Tibial nerve (tissue), 4 donors: ENCODE results near the gene SEC16A. TPM values are rescaled to one million over a fixed set of nuclear protein-coding genes. Genes with fewer than 3 reads are reported as not detected.

Experiments used
- DNase-seq, 2 donors: peaks; one replicate each; pipeline ENCODE4 v3.0.0-alpha.2; 2019; ENCODE audit warnings: low spot score in 2 of 2
- H3K27ac ChIP-seq, 4 donors: fragments of 200-600 bp; sonication (generic) in 3 of 4; one replicate each; pipeline ENCODE4 v1.5.1; 2017 to 2019; ENCODE audit warnings: mild to moderate bottlenecking in 1 of 4
- H3K27me3 ChIP-seq, 2 donors: fragments of 200-600 bp; sonication (generic) in 1 of 2; one replicate each; pipeline versions ENCODE4 v1.5.1 to v1.6.0; 2017 to 2019
- H3K36me3 ChIP-seq, 3 donors: fragments of 200-600 bp; sonication (generic); one replicate each; pipeline ENCODE4 v1.5.1; 2018 to 2019
- H3K4me1 ChIP-seq, 4 donors: fragments of 200-600 bp; sonication (generic) in 3 of 4; one replicate each; pipeline ENCODE4 v1.5.1; 2017 to 2019
- H3K4me3 ChIP-seq, 4 donors: fragments of 200-600 bp; sonication (generic) in 3 of 4; one replicate each; pipeline ENCODE4 v1.5.1; 2017 to 2019; ENCODE audit warnings: mild to moderate bottlenecking in 1 of 4, moderate library complexity in 1 of 4
- H3K9me3 ChIP-seq, 4 donors: fragments of 200-600 bp; sonication (generic) in 3 of 4; one replicate each; pipeline ENCODE4 v1.5.1; 2017 to 2019
- CTCF ChIP-seq, 5 experiments: fragments of 200-600 bp in 3 of 5; fragments of 450-650 bp in 2 of 5; sonication (generic) in 3 of 5; IDR thresholded peaks; one replicate each; pipeline ENCODE4 v1.5.1; 2016 to 2019; ENCODE audit warnings: antibody characterized with exemption in 5 of 5, mild to moderate bottlenecking in 3 of 5, moderate library complexity in 2 of 5
- EP300 ChIP-seq, 2 donors: sonication (generic); formaldehyde crosslinking; IDR thresholded peaks; one replicate each; pipeline ENCODE4 v1.6.1; 2017; ENCODE audit warnings: antibody characterized with exemption in 2 of 2, mild to moderate bottlenecking in 1 of 2
- POLR2A ChIP-seq, 2 donors: fragments of 450-650 bp; IDR thresholded peaks; one replicate each; pipeline ENCODE4 v1.6.1; 2017; ENCODE audit warnings: antibody characterized with exemption in 2 of 2, mild to moderate bottlenecking in 2 of 2, moderate library complexity in 2 of 2
- WGBS, 2 donors: methylation state at CpG; one replicate each; pipeline ENCODE4 v1.1.5; 2018; 5-methylcytosine and 5-hydroxymethylcytosine counted together
- total RNA-seq, 4 donors: library from RNA; depleted of rRNA; stranded (reverse); fragments of >200 nt; gene quantifications; one replicate each; pipeline ENCODE4 v1.1.0, GENCODE V29; 2016

The SEC16A gene
- total RNA-seq, 4 donors from 2014 or later = 45.8 to 67.5 (median 47.9) TPM

GRCh38 chr9:136464241-136464640 lies 18.6 kb downstream of the SEC16A start:
- Histone ChIP-seq H3K36me3 (peaks cover 13 to 100% (median 56%) of the 10 kb centered on the region in 3 donors), H3K4me1 (no peaks in the 10 kb centered on the region), H3K27ac (no peak overlapping the region), H3K27me3 (no peaks in the 10 kb centered on the region), H3K9me3 (no peaks in the 10 kb centered on the region), H3K4me3 (no peak overlapping the region)
- DNase-seq = no peak
- WGBS, 2 donors = 90 to 92% methylated on average over 6 of the region's 6 CpGs
- TF ChIP-seq EP300 (IDR thresholded peaks at IDR 0.05) (no peak), POLR2A (IDR thresholded peaks at IDR 0.05) (no peak), CTCF (IDR thresholded peaks at IDR 0.05) (no peak)

- H3K27ac ChIP-seq = no peak overlapping the region
- peaks cover 13 to 100% (median 56%) of the 10 kb centered on the region in 3 donors for H3K36me3 ChIP-seq
- TF ChIP-seq EP300 (IDR thresholded peaks at IDR 0.05) (no peak), CTCF (IDR thresholded peaks at IDR 0.05) (no peak)
- H3K4me3 ChIP-seq = no peak overlapping the region
- H3K27me3 ChIP-seq = no peaks in the 10 kb centered on the region
- H3K4me1 ChIP-seq = no peaks in the 10 kb centered on the region
- no peak for DNase-seq
- WGBS, 2 donors = 91 to 94% methylated on average over 14 of the region's 14 CpGs
- H3K9me3 ChIP-seq = no peaks in the 10 kb centered on the region
Observed at GRCh38 chr9:136463578-136463977, 19.3 kb downstream of the SEC16A start.

GRCh38 chr9:136462664-136463063 lies 20.2 kb downstream of the SEC16A start:
- H3K4me3 ChIP-seq = no peak overlapping the region
- 88 to 96% methylated on average over 17 of the region's 17 CpGs for WGBS, 2 donors
- H3K36me3 ChIP-seq = peaks cover 13 to 100% (median 57%) of the 10 kb centered on the region in 3 donors
- H3K9me3 ChIP-seq = no peaks in the 10 kb centered on the region
- H3K27me3 ChIP-seq = no peaks in the 10 kb centered on the region
- no peaks in the 10 kb centered on the region for H3K4me1 ChIP-seq
- TF ChIP-seq CTCF (IDR thresholded peaks at IDR 0.05) (no peak), POLR2A (IDR thresholded peaks at IDR 0.05) (no peak), EP300 (IDR thresholded peaks at IDR 0.05) (no peak)
- no peak overlapping the region for H3K27ac ChIP-seq
- DNase-seq = no peak

GRCh38 chr9:136460772-136461325 lies 22.0 kb downstream of the SEC16A start:
- H3K27ac ChIP-seq = no peak overlapping the region
- no peak for DNase-seq
- H3K27me3 ChIP-seq = no peaks in the 10 kb centered on the region
- 88 to 95% methylated on average over 10 to 23 of the region's 23 CpGs for WGBS, 2 donors
- H3K36me3 ChIP-seq = peaks cover 16 to 100% (median 62%) of the 10 kb centered on the region in 3 donors
- TF ChIP-seq POLR2A (IDR thresholded peaks at IDR 0.05) = no peak
- no peak for TF ChIP-seq EP300 (IDR thresholded peaks at IDR 0.05)
- no peak for TF ChIP-seq CTCF (IDR thresholded peaks at IDR 0.05)
- no peaks in the 10 kb centered on the region for H3K9me3 ChIP-seq
- H3K4me1 ChIP-seq = no peaks in the 10 kb centered on the region
- no peak overlapping the region for H3K4me3 ChIP-seq

- H3K36me3 ChIP-seq = peaks cover 16 to 100% (median 71%) of the 10 kb centered on the region in 3 donors
- TF ChIP-seq CTCF (IDR thresholded peaks at IDR 0.05) (no peak), EP300 (IDR thresholded peaks at IDR 0.05) (no peak), POLR2A (IDR thresholded peaks at IDR 0.05) (no peak)
- DNase-seq = no peak
- no peaks in the 10 kb centered on the region for H3K4me1 ChIP-seq
- H3K4me3 ChIP-seq = no peak overlapping the region
- no peaks in the 10 kb centered on the region for H3K9me3 ChIP-seq
- H3K27me3 ChIP-seq = no peaks in the 10 kb centered on the region
- WGBS, 2 donors = 94 to 96% methylated on average over 28 of the region's 28 CpGs
- H3K27ac ChIP-seq = no peak overlapping the region
Observed at GRCh38 chr9:136459425-136459824, 23.4 kb downstream of the SEC16A start.
